ENCODE measurements around the gene NR5A1.

GRCh38 chr9:124501771-124502320, 5.4 kb downstream of the NR5A1 start:
- TF ChIP-seq EP300 (IDR thresholded peaks at IDR 0.05) (no peak), CTCF (IDR thresholded peaks at IDR 0.05) (no peak), POLR2AphosphoS5 (IDR thresholded peaks at IDR 0.05) (no peak), POLR2A (IDR thresholded peaks at IDR 0.05) (no peak)

Data from gastroesophageal sphincter (tissue), 3 donors.